Activated CD8-positive, alpha-beta memory T cell treated with anti-CD3 and anti-CD28 coated beads, Interleukin-2, amount 50 U/mL, for 4 hours (primary cell): ENCODE results near the gene ELMOD1.

ENCODE experiments used
- DNase-seq: peaks from one replicate; pipeline ENCODE4 v3.0.0-alpha.2; 2020

Gene ELMOD1

GRCh38 chr11:107691000-107691750 is 100.2 kb downstream of the ELMOD1 start:
- DNase-seq: no peak

- no peak for DNase-seq
These were observed 104.5 kb downstream of the ELMOD1 start for GRCh38 chr11:107695446-107695845.

GRCh38 chr11:107696140-107696539 is 105.2 kb downstream of the ELMOD1 start:
- no peak for DNase-seq

GRCh38 chr11:107697291-107697690 is 106.3 kb downstream of the ELMOD1 start:
- no peak for DNase-seq

GRCh38 chr11:107699371-107700285 is 108.7 kb downstream of the ELMOD1 start:
- DNase-seq: no peak

GRCh38 chr11:107702109-107702660 is 111.2 kb downstream of the ELMOD1 start:
- DNase-seq: no peak

GRCh38 chr11:107702723-107703122 is 111.8 kb downstream of the ELMOD1 start:
- no peak for DNase-seq

GRCh38 chr11:107704451-107704850 is 113.5 kb downstream of the ELMOD1 start:
- no peak for DNase-seq

GRCh38 chr11:107705027-107705426 is 114.1 kb downstream of the ELMOD1 start:
- no peak for DNase-seq

- no peak for DNase-seq
These were observed 115.6 kb downstream of the ELMOD1 start for GRCh38 chr11:107706531-107706930.

GRCh38 chr11:107707215-107707671 is 116.3 kb downstream of the ELMOD1 start:
- DNase-seq: no peak

- DNase-seq: no peak
These were observed 116.9 kb downstream of the ELMOD1 start for GRCh38 chr11:107707807-107708206.

- DNase-seq: no peak
These were observed 117.8 kb downstream of the ELMOD1 start for GRCh38 chr11:107708792-107709191.

GRCh38 chr11:107710301-107710700 is 119.4 kb downstream of the ELMOD1 start:
- no peak for DNase-seq

GRCh38 chr11:107711861-107712755 is 121.2 kb downstream of the ELMOD1 start, which contains the start of gene SLN:
TSS of gene SLN (minus strand) at chr11:107712056.
- DNase-seq: no peak

- no peak for DNase-seq
These were observed 122.1 kb downstream of the ELMOD1 start for GRCh38 chr11:107713009-107713408.
